CD4-positive, alpha-beta T cell (primary cell): ENCODE measurements around the gene RSRC1. TPM values are rescaled to one million over a fixed set of nuclear protein-coding genes. Genes with fewer than 3 reads are reported as not detected.
"Not testable (repeated sequence)": the region's sequence is repeated elsewhere in the genome, so short reads cannot be mapped to it uniquely, and the experiment has no call there.

Experiments used
- ATAC-seq: fragments of 200-7000 bp; cut with Tn5 transposase; one replicate; pipeline ENCODE4 v1.10.0; 2022; ENCODE audit warnings: mild to moderate bottlenecking; ENCODE audit not compliant: poor library complexity
- CTCF ChIA-PET: fragments of 350-600 bp; sonication (Branson Sonifier 250); formaldehyde crosslinking; loops from one replicate; lab custom pipeline; 2021; ENCODE audit warnings: antibody characterized with exemption, inconsistent platforms; lab: Charles Lee
- POLR2A ChIA-PET: fragments of 350-600 bp; sonication (Branson Sonifier 250); formaldehyde crosslinking; loops from one replicate; lab custom pipeline; 2021; ENCODE audit warnings: antibody characterized with exemption, inconsistent platforms; lab: Charles Lee
- DNase-seq, 14 experiments: peaks; one replicate each; pipeline ENCODE4 v3.0.0-alpha.2; 2013 to 2020; ENCODE audit warnings: mixed read lengths in 2 of 14
- H3K27ac ChIP-seq, 2 donors: one replicate each; pipeline versions ENCODE4 v1.5.1 to v1.7.0; 2013; ENCODE audit warnings: low read length in 2 of 2, low read depth in 1 of 2, mild to moderate bottlenecking in 1 of 2
- H3K27me3 ChIP-seq, 2 experiments: 1 replicate in 1 of 2; 2 replicates in 1 of 2; pipeline versions ENCODE4 v1.6.1 to v1.7.0; 2013; ENCODE audit warnings: low read length in 2 of 2, control low read depth in 1 of 2, mild to moderate bottlenecking in 1 of 2, moderate library complexity in 1 of 2; ENCODE audit not compliant: insufficient read depth in 2 of 2, control insufficient read depth in 1 of 2
- H3K36me3 ChIP-seq: one replicate; pipeline ENCODE4 v1.6.1; 2013; ENCODE audit warnings: low read length, control low read depth; ENCODE audit not compliant: insufficient read depth
- H3K4me1 ChIP-seq: one replicate; pipeline ENCODE4 v1.6.1; 2013; ENCODE audit warnings: low read length, control low read depth; ENCODE audit not compliant: insufficient read depth
- H3K4me3 ChIP-seq: one replicate; pipeline ENCODE4 v1.5.1; 2013; ENCODE audit warnings: mild to moderate bottlenecking, low read length, moderate library complexity
- H3K9me3 ChIP-seq, 2 experiments: 1 replicate in 1 of 2; 2 replicates in 1 of 2; pipeline versions ENCODE4 v1.6.1 to v1.7.0; 2013; ENCODE audit warnings: low read length in 2 of 2, mild to moderate bottlenecking in 2 of 2, control low read depth in 1 of 2, moderate library complexity in 1 of 2; ENCODE audit not compliant: control insufficient read depth in 1 of 2, insufficient read depth in 1 of 2
- H3K27ac Mint-ChIP-seq: one replicate; pipeline ENCODE4 v1.8.0; 2020; ENCODE audit warnings: mixed read lengths
- H3K27me3 Mint-ChIP-seq: one replicate; pipeline ENCODE4 v1.8.0; 2021; ENCODE audit warnings: mixed read lengths
- H3K36me3 Mint-ChIP-seq: one replicate; pipeline ENCODE4 v1.8.0; 2021; ENCODE audit warnings: low read depth, mixed read lengths
- H3K4me1 Mint-ChIP-seq: one replicate; pipeline ENCODE4 v1.8.0; 2021; ENCODE audit warnings: low read depth, mixed read lengths
- H3K4me3 Mint-ChIP-seq: one replicate; pipeline ENCODE4 v1.8.0; 2020; ENCODE audit warnings: mild to moderate bottlenecking, mixed read lengths
- H3K9me3 Mint-ChIP-seq: one replicate; pipeline ENCODE4 v1.8.0; 2020; ENCODE audit warnings: mixed read lengths
- intact Hi-C, 2 experiments: fragments of 100-400 bp; cut with DNase I in 1 of 2; cut with micrococcal nuclease in 1 of 2; formaldehyde crosslinking; loops; one replicate each; pipeline versions ENCODE4 v1.15.1 to v1.9.0; 2023 to 2025; cut with DNase I, micrococcal nuclease
- total RNA-seq, 174 experiments: library from RNA in 2 of 174; stranded (reverse) in 2 of 174; gene quantifications; one replicate each; pipeline ENCODE4 v1.2.3 and lab custom pipeline; 2021 to 2026
- TF ChIP-seq, protein P1 (sequence below): fragments of 200-600 bp; IDR thresholded peaks from one replicate; pipeline ENCODE4 v1.8.0; 2022; ENCODE audit warnings: antibody characterized with exemption, mild to moderate bottlenecking

Gene RSRC1
- total RNA-seq, 2 experiments from 2014 or later: 22.3 to 24.6 TPM

DNA sequence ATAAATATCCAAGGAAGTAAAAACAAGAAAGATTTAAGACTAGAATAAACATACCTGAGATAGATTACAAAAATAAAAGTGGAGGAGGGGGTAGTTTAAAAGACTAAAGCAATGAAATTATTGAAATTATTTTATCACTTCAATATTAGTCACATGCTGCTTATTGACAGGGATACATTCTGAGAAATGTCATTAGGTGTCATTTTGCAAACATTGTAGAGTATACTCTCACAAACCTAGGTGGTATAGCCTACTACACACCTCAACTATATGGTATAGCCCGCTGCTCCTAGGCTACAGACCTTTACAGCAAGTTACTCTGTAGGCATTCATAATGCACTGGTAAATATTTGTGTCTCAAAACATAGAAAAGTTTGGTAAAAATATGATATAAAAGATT lies 384.0 kb downstream of the RSRC1 start:
- H3K27ac ChIP-seq: no peak overlapping the region
- H3K27me3 ChIP-seq: no peaks in the 10 kb centered on the region
- TF ChIP-seq, protein P1, sequence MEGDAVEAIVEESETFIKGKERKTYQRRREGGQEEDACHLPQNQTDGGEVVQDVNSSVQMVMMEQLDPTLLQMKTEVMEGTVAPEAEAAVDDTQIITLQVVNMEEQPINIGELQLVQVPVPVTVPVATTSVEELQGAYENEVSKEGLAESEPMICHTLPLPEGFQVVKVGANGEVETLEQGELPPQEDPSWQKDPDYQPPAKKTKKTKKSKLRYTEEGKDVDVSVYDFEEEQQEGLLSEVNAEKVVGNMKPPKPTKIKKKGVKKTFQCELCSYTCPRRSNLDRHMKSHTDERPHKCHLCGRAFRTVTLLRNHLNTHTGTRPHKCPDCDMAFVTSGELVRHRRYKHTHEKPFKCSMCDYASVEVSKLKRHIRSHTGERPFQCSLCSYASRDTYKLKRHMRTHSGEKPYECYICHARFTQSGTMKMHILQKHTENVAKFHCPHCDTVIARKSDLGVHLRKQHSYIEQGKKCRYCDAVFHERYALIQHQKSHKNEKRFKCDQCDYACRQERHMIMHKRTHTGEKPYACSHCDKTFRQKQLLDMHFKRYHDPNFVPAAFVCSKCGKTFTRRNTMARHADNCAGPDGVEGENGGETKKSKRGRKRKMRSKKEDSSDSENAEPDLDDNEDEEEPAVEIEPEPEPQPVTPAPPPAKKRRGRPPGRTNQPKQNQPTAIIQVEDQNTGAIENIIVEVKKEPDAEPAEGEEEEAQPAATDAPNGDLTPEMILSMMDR: no peak
- Mint-ChIP-seq H3K9me3 (peaks cover 8% of the 10 kb centered on the region), H3K27me3 (no peaks in the 10 kb centered on the region), H3K4me3 (no peak overlapping the region), H3K4me1 (no peaks in the 10 kb centered on the region), H3K36me3 (peaks cover 32% of the 10 kb centered on the region), H3K27ac (no peak overlapping the region)
- POLR2A ChIA-PET: no interaction called here
- H3K4me3 ChIP-seq: no peak overlapping the region
- intact Hi-C loops: no loop called here
- H3K9me3 ChIP-seq: peaks cover 0 to 7% of the 10 kb centered on the region in 2 experiments
- DNase-seq (no peak), ATAC-seq (no peak)
- CTCF ChIA-PET: interaction anchor here (0.8 kb wide), 1 partner anchor 51 kb away, joined by 3 read pairs; no protein-coding TSS in a partner anchor
- H3K36me3 ChIP-seq: no peaks in the 10 kb centered on the region
- H3K4me1 ChIP-seq: no peaks in the 10 kb centered on the region

- H3K9me3 Mint-ChIP-seq: peaks cover 12% of the 10 kb centered on the region
- intact Hi-C loops: no loop called here
- Histone ChIP-seq H3K36me3 (no peaks in the 10 kb centered on the region), H3K9me3 (peaks cover 0 to 10% of the 10 kb centered on the region in 2 experiments), H3K27me3 (no peaks in the 10 kb centered on the region), H3K4me1 (no peaks in the 10 kb centered on the region), H3K27ac (no peak overlapping the region), H3K4me3 (no peak overlapping the region)
- ChIA-PET POLR2A (no interaction called here), CTCF (no interaction called here)
- H3K4me1 Mint-ChIP-seq: no peaks in the 10 kb centered on the region
- H3K36me3 Mint-ChIP-seq: peaks cover 36% of the 10 kb centered on the region
- H3K27me3 Mint-ChIP-seq: no peaks in the 10 kb centered on the region
- no peak overlapping the region for H3K27ac Mint-ChIP-seq
- DNase-seq (no peak), ATAC-seq (no peak)
- TF ChIP-seq, protein P1: no peak
- no peak overlapping the region for H3K4me3 Mint-ChIP-seq
These were observed 384.8 kb downstream of the RSRC1 start for GRCh38 chr3:158494673-158495072.

DNA sequence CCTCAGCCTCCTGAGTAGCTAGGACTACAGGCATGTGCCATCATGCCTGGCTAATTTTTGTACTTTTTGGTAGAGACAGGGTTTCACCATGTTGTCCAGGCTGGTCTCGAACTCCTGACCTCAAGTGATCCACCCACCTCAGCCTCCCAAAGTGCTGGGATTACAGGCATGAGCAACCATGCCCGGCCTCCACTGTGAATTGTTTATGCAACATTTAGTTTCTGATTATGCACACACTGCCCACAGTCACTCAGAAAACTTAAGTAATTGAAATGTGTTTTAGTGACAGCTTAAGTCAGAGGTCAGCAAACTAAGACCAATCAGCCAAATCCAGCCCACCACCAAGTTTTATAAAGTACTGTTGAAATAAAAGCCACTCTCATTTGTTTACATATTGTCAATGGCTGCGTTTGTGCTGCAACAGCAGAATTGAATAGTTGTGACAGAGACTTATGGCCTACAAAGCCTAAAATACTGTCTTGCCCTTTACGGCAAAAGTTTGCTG lies 385.6 kb downstream of the RSRC1 start:
- POLR2A ChIA-PET, DNase-seq, H3K4me3 Mint-ChIP-seq, H3K27me3 Mint-ChIP-seq, H3K9me3 ChIP-seq, intact Hi-C loops, H3K36me3 ChIP-seq, H3K4me1 Mint-ChIP-seq, H3K4me1 ChIP-seq, H3K27me3 ChIP-seq, H3K27ac Mint-ChIP-seq, H3K27ac ChIP-seq, H3K4me3 ChIP-seq, ATAC-seq, CTCF ChIA-PET: not testable (repeated sequence)
- H3K36me3 Mint-ChIP-seq: peaks cover 44% of the 10 kb centered on the region
- peaks cover 20% of the 10 kb centered on the region for H3K9me3 Mint-ChIP-seq

- intact Hi-C loops: no loop called here
These were observed 395.2 kb downstream of the RSRC1 start for GRCh38 chr3:158505117-158505516.

More at GRCh38 chr3:158505117-158505516, 395.2 kb downstream of the RSRC1 start:
- Mint-ChIP-seq H3K4me3 (no peak overlapping the region), H3K9me3 (peaks cover 19% of the 10 kb centered on the region), H3K4me1 (no peaks in the 10 kb centered on the region), H3K36me3 (peaks cover 62% of the 10 kb centered on the region), H3K27ac (no peak overlapping the region), H3K27me3 (no peaks in the 10 kb centered on the region)
- ChIA-PET CTCF (no interaction called here), POLR2A (no interaction called here)
- TF ChIP-seq, protein P1: no peak
- H3K4me1 ChIP-seq: no peaks in the 10 kb centered on the region
- H3K36me3 ChIP-seq: no peaks in the 10 kb centered on the region
- no peaks in the 10 kb centered on the region for H3K9me3 ChIP-seq
- H3K4me3 ChIP-seq: no peak overlapping the region
- DNase-seq (no peak), ATAC-seq (no peak)
- H3K27ac ChIP-seq: no peak overlapping the region
- H3K27me3 ChIP-seq: no peaks in the 10 kb centered on the region
